HT-29 (cell line): ENCODE data around the gene XYLT1. TPM values are rescaled to one million over a fixed set of nuclear protein-coding genes. Genes with fewer than 3 reads are reported as not detected.

Source experiments
- DNase-seq: peaks from one replicate; pipeline ENCODE4 v3.0.0-alpha.2; 2015; ENCODE audit warnings: low spot score
- total RNA-seq: library from RNA; depleted of rRNA; stranded (reverse); fragments of >200 nt; shearing (Covaris generic); gene quantifications from 2 replicates; pipeline ENCODE4 v1.2.3, GENCODE V29; 2014

XYLT1 gene
- total RNA-seq, 1 experiment from 2014 or later, result 0.38 TPM

DNA sequence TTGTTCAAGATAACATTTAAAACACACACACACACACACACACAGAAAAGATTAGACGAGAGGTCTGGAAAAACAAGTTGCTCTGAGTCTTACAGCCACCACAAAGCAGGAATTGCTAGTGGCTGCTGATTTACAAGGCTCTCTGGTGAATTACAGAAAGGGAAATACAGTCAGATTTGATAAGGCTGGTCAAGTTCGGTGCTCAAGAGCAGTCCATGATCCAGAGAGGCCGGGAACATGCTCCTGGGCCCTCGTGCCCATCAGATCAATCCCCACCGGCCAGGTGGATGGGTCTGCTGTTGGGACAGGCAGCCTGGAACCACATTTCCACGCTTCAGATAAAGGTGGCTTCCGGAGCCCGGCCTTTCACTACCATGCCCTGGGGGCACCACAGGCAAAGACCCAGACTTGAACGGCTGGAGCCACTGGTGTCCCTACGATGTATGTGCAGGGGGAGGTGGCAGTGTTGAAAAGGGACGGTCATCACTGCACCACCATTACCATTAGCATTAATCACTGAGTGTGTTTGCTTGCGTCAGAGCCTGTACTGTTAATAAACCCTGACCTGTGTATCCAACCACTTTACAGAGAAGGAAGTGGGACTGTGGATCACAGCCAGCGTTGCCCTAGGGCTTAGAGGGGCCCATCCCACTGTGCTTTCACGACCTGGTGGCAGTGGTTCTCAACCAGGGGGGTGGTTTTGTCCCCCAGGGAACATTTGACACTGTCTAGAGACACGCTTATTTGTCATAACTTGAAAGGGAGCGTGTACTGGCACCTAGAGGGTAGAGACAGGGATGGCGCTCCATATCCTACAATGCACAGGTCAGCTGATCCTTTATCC lies 95.1 kb downstream of the XYLT1 start:
- DNase-seq, result no peak

DNA sequence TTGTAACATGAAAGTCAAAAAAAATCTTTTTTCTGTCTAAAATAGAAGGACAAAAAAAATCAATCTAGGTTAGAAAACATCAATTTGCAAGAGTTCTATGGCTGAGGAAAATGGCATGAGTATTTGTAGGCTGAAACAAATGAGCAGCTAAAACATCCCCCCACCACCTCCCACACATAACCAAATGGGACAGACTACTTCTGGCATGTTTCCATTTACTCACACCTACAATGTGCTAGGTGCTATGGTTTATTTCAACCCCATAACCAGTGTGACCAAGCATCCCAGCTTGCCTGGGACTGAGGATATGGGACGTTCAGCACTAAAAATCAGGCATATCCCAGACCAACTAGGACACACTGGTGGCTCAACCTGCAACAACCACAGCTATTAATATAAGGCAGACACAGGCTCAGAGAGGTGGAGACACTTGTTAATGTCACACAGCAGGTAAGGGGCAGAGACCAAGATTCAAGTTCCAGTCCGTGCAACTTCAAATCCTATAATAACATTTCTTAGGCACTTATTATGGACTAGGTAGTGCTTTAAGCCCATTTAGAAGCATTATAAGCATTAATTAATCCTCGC lies 96.0 kb downstream of the XYLT1 start:
- no peak for DNase-seq

- DNase-seq, result no peak
These were observed 97.2 kb downstream of the XYLT1 start for GRCh38 chr16:17373533-17373932.

GRCh38 chr16:17372386-17372785 lies 98.4 kb downstream of the XYLT1 start:
- DNase-seq, result no peak

- no peak for DNase-seq
These were observed 99.5 kb downstream of the XYLT1 start for GRCh38 chr16:17371299-17371698.

DNA sequence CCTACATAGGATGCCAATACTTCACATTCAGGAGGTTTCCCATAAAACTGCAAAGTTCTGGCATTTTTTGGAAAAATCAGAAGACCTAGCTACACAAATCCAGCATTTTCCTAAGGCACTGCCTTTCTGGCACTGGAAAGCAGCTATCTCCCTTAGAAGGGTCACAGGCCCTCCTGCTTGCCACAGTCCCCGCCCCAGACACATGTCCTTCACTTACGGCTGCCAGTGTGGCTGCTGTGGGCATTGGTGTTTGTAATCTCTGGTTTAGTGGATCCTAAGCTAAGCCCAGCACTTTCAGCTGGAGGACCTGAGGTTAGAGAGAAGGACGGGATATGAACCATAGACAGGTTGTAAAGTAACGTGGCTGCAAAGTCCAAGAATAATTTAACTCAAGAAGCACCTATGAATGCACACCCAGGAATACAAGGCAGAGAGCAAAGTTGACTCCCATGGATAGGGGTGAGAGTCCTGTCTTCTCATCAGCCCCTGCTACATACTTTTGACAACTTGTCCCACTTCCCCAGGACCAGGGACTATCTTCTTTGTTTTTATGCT lies 100.0 kb downstream of the XYLT1 start:
- no peak for DNase-seq

DNA sequence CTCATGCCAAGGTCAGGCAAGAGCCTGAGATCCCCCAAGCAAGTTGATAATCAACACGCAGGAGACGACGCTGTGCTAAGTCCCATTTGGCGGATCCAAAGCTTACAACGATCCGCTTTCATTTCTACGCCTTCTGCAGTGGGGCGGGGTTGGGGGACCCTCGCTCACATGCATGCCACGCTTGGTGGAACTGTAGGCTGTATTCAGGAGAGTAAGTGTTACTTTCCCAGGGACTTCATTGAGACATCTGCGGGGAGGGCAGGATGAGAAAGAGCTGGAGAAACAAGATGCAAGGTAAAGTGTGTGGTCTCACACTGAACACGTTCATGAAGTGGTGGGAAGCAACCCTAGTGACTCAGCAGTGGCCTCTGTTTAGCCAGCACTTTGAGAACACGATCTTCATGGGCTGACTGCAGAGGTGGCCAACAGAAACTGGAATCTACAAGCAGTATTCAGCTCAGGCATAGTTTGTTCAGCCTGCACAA lies 100.5 kb downstream of the XYLT1 start:
- DNase-seq, result no peak

DNA sequence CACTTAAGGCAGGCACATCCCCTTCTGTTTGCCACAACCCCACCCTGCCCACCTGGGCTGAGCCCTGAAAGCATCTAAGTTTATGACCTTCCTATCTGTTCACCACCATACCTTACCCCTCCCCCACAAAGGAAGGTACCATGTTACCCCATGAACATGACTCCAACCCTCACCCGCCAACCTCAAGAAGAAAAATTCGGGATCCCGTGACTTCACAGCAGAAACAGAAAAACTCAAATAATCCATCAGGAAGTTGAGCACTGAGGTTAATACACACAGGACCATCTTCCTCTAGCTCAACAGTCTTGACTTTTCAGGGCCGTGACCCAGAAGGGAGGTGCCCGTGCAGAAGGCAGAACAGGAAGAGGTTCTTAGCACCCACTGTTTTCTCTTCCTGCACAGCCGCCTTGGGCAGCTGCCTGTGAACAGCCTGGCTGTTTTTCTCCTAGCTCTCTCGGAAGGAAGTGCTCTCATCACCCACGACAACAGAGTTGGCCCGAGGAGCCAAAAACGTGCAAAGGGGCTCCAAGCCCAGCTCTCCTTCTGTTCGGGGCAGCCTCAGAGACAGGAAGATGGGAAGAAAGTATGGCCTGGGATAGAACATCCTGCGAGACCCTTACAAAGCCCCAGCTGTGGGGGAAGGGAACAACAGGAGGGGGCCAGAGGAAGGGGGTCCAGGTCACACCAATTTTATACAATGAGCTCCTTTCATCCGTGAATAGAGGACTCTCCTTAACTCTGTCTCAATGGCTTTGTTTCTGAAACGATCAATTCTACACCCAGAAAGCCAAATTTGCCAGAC lies 101.1 kb downstream of the XYLT1 start:
- DNase-seq, result no peak

DNA sequence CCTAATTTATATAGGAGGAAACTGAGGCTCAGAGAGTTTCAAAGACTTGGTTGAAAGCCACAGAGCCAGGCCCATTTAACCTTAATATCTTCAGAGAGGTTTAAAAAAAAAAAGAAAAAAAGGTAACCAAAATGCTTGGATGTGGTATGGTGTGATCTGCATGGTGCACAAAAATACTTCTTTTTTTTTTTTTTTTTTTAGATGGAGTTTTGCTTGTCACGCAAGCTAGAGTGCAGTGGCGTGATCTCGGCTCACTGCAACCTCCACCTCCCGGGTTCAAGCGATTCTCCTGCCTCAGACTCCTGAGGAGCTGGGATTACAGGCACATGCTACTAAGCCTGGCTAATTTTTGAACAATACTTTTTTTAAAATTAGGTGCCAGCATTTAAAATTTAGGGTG lies 101.8 kb downstream of the XYLT1 start:
- no peak for DNase-seq

- no peak for DNase-seq
These were observed 102.3 kb downstream of the XYLT1 start for GRCh38 chr16:17368446-17368845.

DNA sequence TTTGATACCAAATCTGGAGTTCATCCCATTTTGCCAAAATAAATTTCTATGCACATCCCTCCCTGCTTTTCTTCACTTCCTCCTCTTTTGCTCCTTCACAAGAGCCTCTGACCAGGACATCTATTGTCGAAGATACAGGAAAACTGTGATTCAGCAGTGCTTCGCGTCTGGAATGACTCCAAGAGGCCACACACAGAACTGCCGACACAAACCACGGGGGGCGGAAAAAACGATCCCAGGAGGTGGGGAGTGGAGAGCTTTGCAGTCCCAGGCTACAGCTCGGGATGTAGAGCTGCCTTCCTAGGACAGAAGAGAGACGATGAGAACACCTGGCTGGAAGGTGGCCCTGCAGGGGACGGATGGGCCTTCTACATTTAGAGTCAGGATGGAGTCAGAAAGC lies 102.8 kb downstream of the XYLT1 start:
- peak; percentile 7 for DNase-seq

GRCh38 chr16:17367036-17367435 lies 103.7 kb downstream of the XYLT1 start:
- DNase-seq, result no peak

- DNase-seq, result no peak
These were observed 104.3 kb downstream of the XYLT1 start for GRCh38 chr16:17366299-17366961.

- DNase-seq, result no peak
These were observed 105.0 kb downstream of the XYLT1 start for GRCh38 chr16:17365591-17366298.

- no peak for DNase-seq
These were observed 105.6 kb downstream of the XYLT1 start for GRCh38 chr16:17365211-17365541.

- DNase-seq, result no peak
These were observed 106.2 kb downstream of the XYLT1 start for GRCh38 chr16:17364319-17365210.

DNA sequence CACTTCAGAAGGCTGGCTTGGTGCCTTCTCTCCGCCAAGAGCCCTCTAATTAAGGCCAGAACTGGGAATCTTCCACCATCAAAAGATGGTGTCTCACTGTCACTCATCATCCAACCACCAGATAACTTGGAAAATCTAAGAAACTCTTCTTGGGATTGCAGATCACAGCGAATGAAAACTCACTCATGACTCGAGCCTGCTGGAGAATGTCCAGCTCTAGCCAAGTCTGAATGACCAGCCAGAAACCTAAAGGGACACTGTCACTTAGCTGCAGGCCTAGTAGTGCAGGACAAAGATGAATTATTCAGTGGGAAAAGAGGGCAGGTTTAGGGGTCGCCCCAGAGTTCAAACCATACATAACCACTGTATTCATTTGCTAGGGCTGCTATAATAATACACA lies 107.8 kb downstream of the XYLT1 start:
- no peak for DNase-seq

GRCh38 chr16:17362183-17362582 lies 108.6 kb downstream of the XYLT1 start:
- no peak for DNase-seq

- DNase-seq, result no peak
These were observed 110.1 kb downstream of the XYLT1 start for GRCh38 chr16:17360693-17361122.
